Common myeloid progenitor, CD34-positive (primary cell): ENCODE data around the gene FLT1.

Experiments used
- CTCF ChIA-PET: fragments of 350-600 bp; sonication (Branson Sonifier 250); formaldehyde crosslinking; loops from one replicate; lab custom pipeline; 2021; ENCODE audit warnings: antibody characterized with exemption; lab: Charles Lee
- POLR2A ChIA-PET: fragments of 350-600 bp; sonication (Branson Sonifier 250); formaldehyde crosslinking; loops from one replicate; lab custom pipeline; 2021; ENCODE audit warnings: antibody characterized with exemption; lab: Charles Lee
- DNase-seq, 3 donors: peaks; one replicate each; pipeline versions ENCODE4 v3.0.0 to v3.0.0-alpha.2; 2013
- H3K27ac ChIP-seq, 2 experiments: 1 replicate in 1 of 2; 2 replicates in 1 of 2; pipeline ENCODE4 v1.7.0; 2013; ENCODE audit warnings: inconsistent platforms in 2 of 2, low read length in 2 of 2, mild to moderate bottlenecking in 2 of 2, low read depth in 1 of 2, moderate library complexity in 1 of 2; ENCODE audit not compliant: severe bottlenecking in 2 of 2, insufficient read depth in 1 of 2, poor library complexity in 1 of 2
- H3K27me3 ChIP-seq, 5 experiments: replicated peaks in 2 of 5; 1 replicate in 3 of 5; 2 replicates in 2 of 5; pipeline versions ENCODE4 v1.6.1 to v1.7.0; 2013; ENCODE audit warnings: low read length in 4 of 5, mild to moderate bottlenecking in 2 of 5, moderate library complexity in 2 of 5, inconsistent platforms in 1 of 5; ENCODE audit not compliant: insufficient read depth in 5 of 5, control insufficient read depth in 4 of 5
- H3K36me3 ChIP-seq, 4 experiments: 1 replicate in 2 of 4; 2 replicates in 2 of 4; pipeline versions ENCODE4 v1.6.1 to v1.7.0; 2013; ENCODE audit warnings: low read length in 3 of 4, control low read depth in 1 of 4, mild to moderate bottlenecking in 1 of 4; ENCODE audit not compliant: control insufficient read depth in 4 of 4, insufficient read depth in 4 of 4
- H3K4me1 ChIP-seq, 4 experiments: 1 replicate in 3 of 4; 2 replicates in 1 of 4; pipeline versions ENCODE4 v1.6.1 to v1.7.1; 2013; ENCODE audit warnings: low read length in 3 of 4, mild to moderate bottlenecking in 3 of 4, control low read depth in 1 of 4, inconsistent platforms in 1 of 4, moderate library complexity in 1 of 4; ENCODE audit not compliant: control insufficient read depth in 4 of 4, insufficient read depth in 4 of 4; ENCODE audit errors: control extremely low read depth in 1 of 4
- H3K4me3 ChIP-seq, 7 experiments: 1 replicate in 4 of 7; 2 replicates in 3 of 7; pipeline versions ENCODE4 v1.5.1 to v1.7.0; 2013; ENCODE audit warnings: mild to moderate bottlenecking in 7 of 7, low read length in 6 of 7, moderate library complexity in 6 of 7, inconsistent platforms in 2 of 7, low read depth in 2 of 7, control low read depth in 1 of 7; ENCODE audit not compliant: insufficient read depth in 4 of 7, control insufficient read depth in 1 of 7; ENCODE audit errors: extremely low read depth in 1 of 7
- H3K9me3 ChIP-seq, 5 experiments: 1 replicate in 4 of 5; 2 replicates in 1 of 5; pipeline versions ENCODE4 v1.6.1 to v1.7.1; 2013; ENCODE audit warnings: low read length in 4 of 5, mild to moderate bottlenecking in 2 of 5, inconsistent platforms in 1 of 5, low read depth in 1 of 5, moderate library complexity in 1 of 5; ENCODE audit not compliant: control insufficient read depth in 4 of 5, insufficient read depth in 2 of 5; ENCODE audit errors: control extremely low read depth in 1 of 5
- WGBS: methylation state at CpG from one replicate; pipeline ENCODE4 v1.1.5; 2013; ENCODE audit not compliant: insufficient coverage; 5-methylcytosine and 5-hydroxymethylcytosine counted together

Gene FLT1

GRCh38 chr13:28440774-28441504 lies 54.0 kb downstream of the FLT1 start:
- no peaks in the 10 kb centered on the region for H3K27me3 ChIP-seq
- ChIA-PET POLR2A (no interaction called here), CTCF (no interaction called here)
- H3K9me3 ChIP-seq = peaks cover 1 to 23% (median 6%) of the 10 kb centered on the region in 5 experiments
- no peaks in the 10 kb centered on the region for H3K36me3 ChIP-seq
- no peak overlapping the region for H3K27ac ChIP-seq
- WGBS = 66% methylated on average over 4 of the region's 4 CpGs
- no peak overlapping the region for H3K4me3 ChIP-seq
- DNase-seq = peak in 2 of 3 donors; percentile 14 to 25
- H3K4me1 ChIP-seq = peaks cover 0 to 6% (median 0%) of the 10 kb centered on the region in 4 experiments

GRCh38 chr13:28438598-28439334 lies 56.2 kb downstream of the FLT1 start:
- POLR2A ChIA-PET = no interaction called here

GRCh38 chr13:28438067-28438466 lies 56.9 kb downstream of the FLT1 start:
- 94% methylated on average over 7 of the region's 8 CpGs for WGBS
- Histone ChIP-seq H3K9me3 (peaks cover 0 to 11% (median 4%) of the 10 kb centered on the region in 5 experiments), H3K4me3 (no peak overlapping the region), H3K27ac (no peak overlapping the region), H3K4me1 (peaks cover 0 to 6% (median 0%) of the 10 kb centered on the region in 4 experiments), H3K27me3 (no peaks in the 10 kb centered on the region), H3K36me3 (peaks cover 0 to 3% (median 0%) of the 10 kb centered on the region in 4 experiments)
- no peak for DNase-seq
- ChIA-PET CTCF (interaction anchor here (1.5 kb wide), 1 partner anchor 10 kb away, joined by 3 read pairs; no protein-coding TSS in a partner anchor), POLR2A (no interaction called here)

More at GRCh38 chr13:28438598-28439334, 56.2 kb downstream of the FLT1 start:
- no peak overlapping the region for H3K4me3 ChIP-seq
- H3K36me3 ChIP-seq = no peaks in the 10 kb centered on the region
- H3K4me1 ChIP-seq = peaks cover 0 to 6% (median 0%) of the 10 kb centered on the region in 4 experiments
- peaks cover 0 to 16% (median 6%) of the 10 kb centered on the region in 5 experiments for H3K9me3 ChIP-seq
- H3K27ac ChIP-seq = no peak overlapping the region
- CTCF ChIA-PET = interaction anchor here (1.5 kb wide), 1 partner anchor 9 kb away, joined by 3 read pairs; no protein-coding TSS in a partner anchor
- no peaks in the 10 kb centered on the region for H3K27me3 ChIP-seq
- 91% methylated on average over 11 of the region's 12 CpGs for WGBS
- DNase-seq = no peak

GRCh38 chr13:28435917-28436316 lies 59.0 kb downstream of the FLT1 start:
- Histone ChIP-seq H3K4me1 (peaks cover 0 to under 1% (median 0%) of the 10 kb centered on the region in 4 experiments), H3K4me3 (no peak overlapping the region), H3K9me3 (peaks cover 0 to 2% (median 0%) of the 10 kb centered on the region in 5 experiments), H3K36me3 (peaks cover 0 to 3% (median 0%) of the 10 kb centered on the region in 4 experiments), H3K27ac (no peak overlapping the region), H3K27me3 (no peaks in the 10 kb centered on the region)
- POLR2A ChIA-PET = interaction anchor here (0.5 kb wide), 1 partner anchor 40 kb away, joined by 3 read pairs; no protein-coding TSS in a partner anchor
- WGBS = 94% methylated on average over 6 of the region's 6 CpGs
- CTCF ChIA-PET = interaction anchor here (1.8 kb wide), 1 partner anchor 10 kb away, joined by 4 read pairs; no protein-coding TSS in a partner anchor
- DNase-seq = no peak

- 86% methylated on average over 3 of the region's 4 CpGs for WGBS
- no peaks in the 10 kb centered on the region for H3K4me1 ChIP-seq
- POLR2A ChIA-PET = no interaction called here
- no peaks in the 10 kb centered on the region for H3K27me3 ChIP-seq
- H3K4me3 ChIP-seq = no peak overlapping the region
- no peak for DNase-seq
- H3K36me3 ChIP-seq = peaks cover 0 to 3% (median 0%) of the 10 kb centered on the region in 4 experiments
- CTCF ChIA-PET = interaction anchor here (1.2 kb wide), 1 partner anchor 26 kb away, joined by 3 read pairs; no protein-coding TSS in a partner anchor
- no peak overlapping the region for H3K27ac ChIP-seq
- H3K9me3 ChIP-seq = no peaks in the 10 kb centered on the region
Observed at GRCh38 chr13:28434926-28435325, 60.0 kb downstream of the FLT1 start.

GRCh38 chr13:28432816-28433560 lies 61.9 kb downstream of the FLT1 start:
- no peak for DNase-seq
- H3K9me3 ChIP-seq = no peaks in the 10 kb centered on the region
- peaks cover 0 to 3% (median 0%) of the 10 kb centered on the region in 4 experiments for H3K36me3 ChIP-seq
- H3K4me1 ChIP-seq = no peaks in the 10 kb centered on the region
- no peaks in the 10 kb centered on the region for H3K27me3 ChIP-seq
- 93% methylated on average over 5 of the region's 11 CpGs for whole genome bisulfite sequencing
- H3K4me3 ChIP-seq = no peak overlapping the region
- ChIA-PET CTCF (interaction anchor here (1.0 kb wide), 1 partner anchor 9 kb away, joined by 3 read pairs; no protein-coding TSS in a partner anchor), POLR2A (no interaction called here)
- H3K27ac ChIP-seq = no peak overlapping the region
